Prostate gland (tissue), 2 donors: ENCODE measurements around the gene KIAA0232. TPM values are rescaled to one million over a fixed set of nuclear protein-coding genes. Genes with fewer than 3 reads are reported as not detected.
"Not testable (repeated sequence)": the region's sequence is repeated elsewhere in the genome, so short reads cannot be mapped to it uniquely, and the experiment has no call there.

Experiments used
- DNase-seq: peaks from one replicate; pipeline ENCODE4 v3.0.0-alpha.2; 2019; ENCODE audit warnings: low spot score
- H3K27ac ChIP-seq, 2 donors: fragments of 200-600 bp; sonication (generic); 2 replicates each; pipeline ENCODE4 v1.5.1; 2017 to 2019
- H3K27me3 ChIP-seq: fragments of 200-600 bp; sonication (generic); replicated peaks from 2 replicates; pipeline ENCODE4 v1.5.1; 2019; ENCODE audit not compliant: insufficient read depth
- H3K36me3 ChIP-seq, 2 donors: fragments of 200-600 bp; sonication (generic); 1 replicate in 1 of 2; 2 replicates in 1 of 2; pipeline versions ENCODE4 v1.5.1 to v1.8.1; 2017 to 2019
- H3K4me1 ChIP-seq: fragments of 200-600 bp; sonication (generic); replicated peaks from 2 replicates; pipeline ENCODE4 v1.5.1; 2019
- H3K4me3 ChIP-seq, 2 donors: fragments of 200-600 bp; sonication (generic); 2 replicates each; pipeline ENCODE4 v1.5.1; 2017 to 2019
- H3K9me3 ChIP-seq: fragments of 200-600 bp; sonication (generic); 2 replicates; pipeline ENCODE4 v1.5.1; 2017
- POLR2A ChIP-seq: fragments of 450-650 bp; IDR thresholded peaks from one replicate; pipeline ENCODE4 v1.6.1; 2016; ENCODE audit warnings: antibody characterized with exemption, mild to moderate bottlenecking
- POLR2AphosphoS5 ChIP-seq: sonication (generic); formaldehyde crosslinking; IDR thresholded peaks from one replicate; pipeline ENCODE4 v1.6.1; 2017; ENCODE audit warnings: antibody characterized with exemption
- WGBS: methylation state at CpG from one replicate; pipeline ENCODE4 v1.1.5; 2018; 5-methylcytosine and 5-hydroxymethylcytosine counted together
- intact Hi-C: fragments of 100-400 bp; cut with DNase I; formaldehyde crosslinking; loops from one replicate; pipeline ENCODE4 v1.14.2; 2022
- total RNA-seq, 2 donors: library from RNA; depleted of rRNA; stranded (reverse); fragments of >200 nt; gene quantifications; one replicate each; pipeline ENCODE4 v1.1.0, GENCODE V29; 2016
- TF ChIP-seq, protein P1 (sequence below), 4 experiments: fragments of 200-600 bp in 2 of 4; fragments of 450-650 bp in 2 of 4; sonication (generic) in 2 of 4; IDR thresholded peaks; 1 replicate in 3 of 4; 2 replicates in 1 of 4; pipeline ENCODE4 v1.5.1; 2016 to 2019; ENCODE audit warnings: antibody characterized with exemption in 4 of 4, mild to moderate bottlenecking in 2 of 4, moderate library complexity in 2 of 4

The KIAA0232 gene
- total RNA-seq, 2 donors from 2014 or later, result 35.3 to 42.1 TPM

- Histone ChIP-seq H3K36me3 (no peaks in the 10 kb centered on the region), H3K9me3 (no peaks in the 10 kb centered on the region), H3K27ac (no peak overlapping the region), H3K27me3 (no peaks in the 10 kb centered on the region), H3K4me3 (no peak overlapping the region), H3K4me1 (no peaks in the 10 kb centered on the region)
- WGBS, result 91% methylated on average over 3 of the region's 3 CpGs
- DNase-seq, result no peak
- intact Hi-C loops, result no loop called here
- TF ChIP-seq POLR2AphosphoS5 (no peak), POLR2A (no peak)
- TF ChIP-seq, protein P1, sequence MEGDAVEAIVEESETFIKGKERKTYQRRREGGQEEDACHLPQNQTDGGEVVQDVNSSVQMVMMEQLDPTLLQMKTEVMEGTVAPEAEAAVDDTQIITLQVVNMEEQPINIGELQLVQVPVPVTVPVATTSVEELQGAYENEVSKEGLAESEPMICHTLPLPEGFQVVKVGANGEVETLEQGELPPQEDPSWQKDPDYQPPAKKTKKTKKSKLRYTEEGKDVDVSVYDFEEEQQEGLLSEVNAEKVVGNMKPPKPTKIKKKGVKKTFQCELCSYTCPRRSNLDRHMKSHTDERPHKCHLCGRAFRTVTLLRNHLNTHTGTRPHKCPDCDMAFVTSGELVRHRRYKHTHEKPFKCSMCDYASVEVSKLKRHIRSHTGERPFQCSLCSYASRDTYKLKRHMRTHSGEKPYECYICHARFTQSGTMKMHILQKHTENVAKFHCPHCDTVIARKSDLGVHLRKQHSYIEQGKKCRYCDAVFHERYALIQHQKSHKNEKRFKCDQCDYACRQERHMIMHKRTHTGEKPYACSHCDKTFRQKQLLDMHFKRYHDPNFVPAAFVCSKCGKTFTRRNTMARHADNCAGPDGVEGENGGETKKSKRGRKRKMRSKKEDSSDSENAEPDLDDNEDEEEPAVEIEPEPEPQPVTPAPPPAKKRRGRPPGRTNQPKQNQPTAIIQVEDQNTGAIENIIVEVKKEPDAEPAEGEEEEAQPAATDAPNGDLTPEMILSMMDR (IDR thresholded peaks at IDR 0.05), result no peak
Measured at GRCh38 chr4:6834867-6835266, 52.3 kb downstream of the KIAA0232 start.

GRCh38 chr4:6835616-6836015 lies 53.1 kb downstream of the KIAA0232 start:
- H3K36me3 ChIP-seq, DNase-seq, H3K4me1 ChIP-seq, H3K4me3 ChIP-seq, intact Hi-C loops, H3K27me3 ChIP-seq, H3K27ac ChIP-seq, H3K9me3 ChIP-seq: not testable (repeated sequence)
- over 99% methylated on average over 4 of the region's 4 CpGs for WGBS

GRCh38 chr4:6837106-6837505 lies 54.6 kb downstream of the KIAA0232 start:
- 96% methylated on average over 34 of the region's 34 CpGs for WGBS
- H3K27me3 ChIP-seq, H3K36me3 ChIP-seq, intact Hi-C loops, H3K9me3 ChIP-seq, H3K4me3 ChIP-seq, H3K4me1 ChIP-seq, H3K27ac ChIP-seq, DNase-seq: not testable (repeated sequence)

DNA sequence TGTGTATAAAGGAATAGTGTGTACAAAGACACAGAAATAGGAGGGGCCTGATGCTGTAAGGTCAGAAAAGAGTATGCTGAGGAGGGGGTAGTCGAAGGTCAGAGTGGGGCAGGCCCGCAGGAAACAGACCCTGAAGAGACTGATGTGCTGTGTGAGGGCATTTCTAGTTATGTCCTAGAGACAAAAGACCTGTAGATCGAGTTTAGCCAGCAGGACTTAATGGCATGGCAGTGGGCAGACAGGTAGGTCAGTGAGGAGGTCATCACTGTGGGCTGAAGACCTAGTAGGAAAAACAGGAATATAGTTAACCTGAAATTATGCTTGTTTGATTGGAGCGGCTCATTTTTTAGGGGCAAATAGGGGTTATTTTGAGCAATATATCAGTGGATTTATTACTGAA lies 57.1 kb downstream of the KIAA0232 start:
- H3K27me3 ChIP-seq, result no peaks in the 10 kb centered on the region
- WGBS, result 76% methylated on average over 4 of the region's 4 CpGs
- no peak for DNase-seq
- no peak overlapping the region for H3K4me3 ChIP-seq
- TF ChIP-seq POLR2A (no peak), POLR2AphosphoS5 (no peak)
- TF ChIP-seq, protein P1 (IDR thresholded peaks at IDR 0.05), result no peak
- no peaks in the 10 kb centered on the region for H3K4me1 ChIP-seq
- H3K9me3 ChIP-seq, result no peaks in the 10 kb centered on the region
- no peaks in the 10 kb centered on the region for H3K36me3 ChIP-seq
- H3K27ac ChIP-seq, result peak overlapping the region in 1 of 2 donors; percentile 12
- intact Hi-C loops, result no loop called here

DNA sequence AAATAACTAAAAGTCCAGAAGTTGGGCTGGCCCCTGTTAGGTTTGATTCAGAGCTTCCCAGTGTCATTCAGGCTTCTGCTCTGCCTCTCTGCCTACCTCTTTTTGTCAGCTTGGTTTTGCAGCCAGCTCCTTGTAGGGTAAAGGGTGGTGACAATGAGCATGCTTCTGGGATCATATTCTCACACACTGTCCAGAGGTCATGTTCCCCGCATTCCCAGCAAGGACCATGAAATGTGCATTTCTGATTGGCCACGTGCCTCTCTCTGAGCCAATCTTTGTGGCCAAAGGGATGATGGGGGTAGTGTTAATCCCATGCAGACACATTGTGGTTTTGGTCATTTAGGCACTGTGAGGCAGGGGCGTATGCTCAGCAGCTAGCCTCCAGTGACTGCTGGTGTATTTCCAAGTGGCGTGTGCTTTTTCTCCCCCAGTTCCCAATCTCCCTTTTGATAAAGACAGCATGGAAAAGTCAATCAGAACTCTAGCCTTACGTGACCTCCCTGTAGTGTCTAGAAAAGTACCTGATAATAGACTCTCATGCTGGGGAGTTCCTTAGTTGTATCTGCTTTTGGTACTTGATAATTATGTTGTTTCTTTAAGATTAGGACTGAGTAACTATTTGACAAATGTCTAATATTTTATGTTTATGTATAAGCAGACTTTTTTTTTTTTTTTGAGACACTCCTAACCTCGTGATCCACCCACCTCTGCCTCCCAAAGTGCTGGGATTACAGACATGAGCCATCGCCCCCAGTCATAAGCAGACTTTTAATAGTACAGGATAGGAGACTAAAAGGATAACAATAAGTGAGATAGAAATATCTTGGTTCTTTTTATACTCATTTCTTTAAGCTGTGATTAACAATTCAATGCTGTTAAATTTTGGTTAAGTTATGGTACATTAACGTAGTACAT lies 57.8 kb downstream of the KIAA0232 start:
- intact Hi-C loops, result no loop called here
- Histone ChIP-seq H3K9me3 (no peaks in the 10 kb centered on the region), H3K4me3 (no peak overlapping the region), H3K27me3 (no peaks in the 10 kb centered on the region), H3K4me1 (no peaks in the 10 kb centered on the region), H3K36me3 (no peaks in the 10 kb centered on the region), H3K27ac (peak overlapping the region in 1 of 2 donors; percentile 12)
- WGBS, result 53% methylated on average over 8 of the region's 8 CpGs
- no peak for TF ChIP-seq POLR2A
- no peak for TF ChIP-seq POLR2AphosphoS5
- TF ChIP-seq, protein P1 (IDR thresholded peaks at IDR 0.05), result no peak
- DNase-seq, result no peak

DNA sequence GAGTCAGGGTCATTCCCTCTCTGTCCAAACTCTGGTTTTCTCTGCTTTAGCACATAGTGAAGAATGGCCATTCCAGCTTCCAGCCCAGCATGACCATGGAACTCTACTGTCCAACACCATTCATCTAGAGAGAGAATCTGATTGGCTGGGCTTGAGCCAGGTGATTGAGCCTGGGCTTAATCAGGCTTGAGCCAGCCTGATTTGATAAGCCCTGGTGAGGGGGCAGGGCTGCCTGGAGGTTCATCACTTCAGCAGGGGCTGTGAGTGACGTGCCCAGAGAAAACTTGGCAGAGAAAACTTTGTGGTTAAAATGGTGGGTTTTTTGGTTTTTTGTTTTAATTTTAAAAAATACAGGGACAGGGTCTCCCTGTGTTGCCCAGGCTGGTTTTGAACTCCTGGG lies 62.5 kb downstream of the KIAA0232 start:
- Histone ChIP-seq H3K36me3 (no peaks in the 10 kb centered on the region), H3K27ac (no peak overlapping the region), H3K4me1 (no peaks in the 10 kb centered on the region), H3K4me3 (no peak overlapping the region), H3K9me3 (no peaks in the 10 kb centered on the region), H3K27me3 (no peaks in the 10 kb centered on the region)
- 100% methylated on average over 1 of the region's 1 CpG for WGBS
- intact Hi-C loops, result no loop called here
- DNase-seq, result no peak
- TF ChIP-seq POLR2AphosphoS5 (no peak), POLR2A (no peak)
- TF ChIP-seq, protein P1 (IDR thresholded peaks at IDR 0.05), result no peak
